ENCODE measurements around the gene TMEM117. TPM values are rescaled to one million over a fixed set of nuclear protein-coding genes. Genes with fewer than 3 reads are reported as not detected.

Gene TMEM117
- total RNA-seq, 1 donor from 2014 or later, result 9.9 TPM

DNA sequence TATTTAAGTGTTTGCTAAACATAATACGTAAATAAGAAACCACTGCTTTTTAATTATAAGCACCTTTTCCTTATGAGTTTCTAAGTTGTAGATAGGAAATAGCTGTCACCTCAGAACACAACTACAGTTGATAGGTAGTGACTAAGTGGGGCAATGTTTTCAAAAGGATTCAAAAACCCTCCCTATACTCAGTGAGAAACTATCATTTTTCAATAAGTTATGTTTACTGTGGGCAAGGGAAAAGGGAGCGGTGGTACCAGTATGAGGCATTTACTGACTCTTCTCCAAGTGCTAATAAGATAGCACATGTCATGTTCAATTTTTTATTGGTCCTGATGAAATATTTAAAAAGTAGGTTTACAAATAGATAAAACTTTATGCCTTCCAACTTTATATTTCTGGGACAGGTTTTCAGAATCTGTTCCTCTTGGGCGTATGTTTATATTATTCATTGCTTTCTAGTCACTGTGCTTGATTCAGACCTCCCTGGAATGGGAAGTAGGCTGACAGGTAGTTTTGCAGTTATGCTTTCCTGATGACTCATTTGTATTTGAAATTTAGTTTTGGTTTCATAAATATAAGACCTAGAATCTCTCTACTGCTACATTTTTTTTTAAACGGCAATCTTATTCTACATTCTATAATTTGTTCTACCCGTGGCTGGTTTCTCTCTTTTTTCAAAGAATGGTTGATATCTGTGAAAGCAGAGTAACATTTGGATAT lies 153.1 kb downstream of the TMEM117 start:
- Histone ChIP-seq H3K27ac (ENCODE audit: low read depth, low read length) (no peak overlapping the region), H3K9ac (ENCODE audit: low read depth in 1 of 3, low read length in 3 of 3) (no peak overlapping the region), H3K36me3 (ENCODE audit: control insufficient read depth in 3 of 3, insufficient read depth in 3 of 3, low read length in 3 of 3) (no peaks in the 10 kb centered on the region), H3K4me3 (ENCODE audit: low read length in 3 of 3) (no peak overlapping the region), H3K9me3 (ENCODE audit: control insufficient read depth in 3 of 3, low read length in 3 of 3) (no peaks in the 10 kb centered on the region), H3K27me3 (ENCODE audit: control insufficient read depth in 3 of 3, insufficient read depth in 3 of 3, low read length in 3 of 3) (no peaks in the 10 kb centered on the region), H3K4me1 (ENCODE audit: control insufficient read depth in 3 of 3, insufficient read depth in 3 of 3, low read length in 3 of 3) (no peaks in the 10 kb centered on the region)

DNA sequence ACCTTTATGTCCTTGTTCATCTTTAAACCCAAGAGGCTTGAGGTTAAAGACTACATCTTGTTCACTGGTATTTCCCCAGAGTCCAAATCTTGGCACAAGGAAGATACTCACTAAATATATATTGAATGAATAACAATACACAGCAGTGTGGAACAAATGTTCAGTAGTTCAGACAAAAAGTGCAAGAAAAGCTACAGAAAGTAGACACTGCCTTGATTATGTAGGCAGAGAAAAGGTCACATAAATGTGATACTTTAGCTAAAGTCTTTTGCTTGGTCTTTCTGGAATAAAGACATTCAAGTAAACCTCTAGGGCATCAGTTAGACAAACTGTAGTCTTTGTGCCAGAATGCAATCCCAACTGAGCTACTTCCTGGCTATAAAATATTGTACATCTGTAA lies 157.0 kb downstream of the TMEM117 start:
- Histone ChIP-seq H3K4me1 (ENCODE audit: control insufficient read depth in 3 of 3, insufficient read depth in 3 of 3, low read length in 3 of 3) (no peaks in the 10 kb centered on the region), H3K4me3 (ENCODE audit: low read length in 3 of 3) (no peak overlapping the region), H3K9me3 (ENCODE audit: control insufficient read depth in 3 of 3, low read length in 3 of 3) (no peaks in the 10 kb centered on the region), H3K27ac (ENCODE audit: low read depth, low read length) (no peak overlapping the region), H3K27me3 (ENCODE audit: control insufficient read depth in 3 of 3, insufficient read depth in 3 of 3, low read length in 3 of 3) (no peaks in the 10 kb centered on the region), H3K9ac (ENCODE audit: low read depth in 1 of 3, low read length in 3 of 3) (no peak overlapping the region), H3K36me3 (ENCODE audit: control insufficient read depth in 3 of 3, insufficient read depth in 3 of 3, low read length in 3 of 3) (no peaks in the 10 kb centered on the region)

DNA sequence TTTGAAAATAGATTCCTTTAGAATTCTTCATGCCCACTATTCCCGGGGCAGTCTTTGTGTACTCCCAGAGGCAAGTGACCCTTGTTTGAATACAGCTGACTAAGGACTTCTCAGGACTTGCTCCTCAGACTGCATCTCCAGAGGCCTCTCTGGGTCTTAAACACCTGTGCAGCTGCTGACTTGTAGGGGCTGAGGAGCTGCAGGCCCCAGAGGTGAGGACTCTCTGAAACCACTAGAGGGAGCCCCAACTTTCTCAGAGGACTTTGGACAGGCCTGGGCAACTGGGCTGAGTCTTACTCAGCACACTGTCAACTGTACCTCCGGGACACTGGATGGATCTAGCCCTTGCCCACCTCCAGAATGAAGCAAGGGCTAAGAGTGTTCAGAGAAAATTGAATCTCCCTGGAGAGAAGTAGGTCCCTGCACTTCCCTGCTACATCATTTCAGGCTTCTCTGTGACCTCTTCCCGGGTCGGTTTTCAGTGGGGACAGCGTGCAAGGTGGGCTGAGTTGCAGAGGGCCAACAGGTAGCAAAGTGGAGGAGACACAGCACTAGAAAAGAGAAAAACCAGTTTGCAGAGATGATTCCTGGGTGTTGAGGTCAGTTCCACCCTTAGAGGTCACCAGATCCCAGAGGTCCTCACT lies 164.6 kb downstream of the TMEM117 start:
- Histone ChIP-seq H3K9me3 (ENCODE audit: control insufficient read depth in 3 of 3, low read length in 3 of 3) (no peaks in the 10 kb centered on the region), H3K9ac (ENCODE audit: low read depth in 1 of 3, low read length in 3 of 3) (no peak overlapping the region), H3K4me1 (ENCODE audit: control insufficient read depth in 3 of 3, insufficient read depth in 3 of 3, low read length in 3 of 3) (no peaks in the 10 kb centered on the region), H3K27me3 (ENCODE audit: control insufficient read depth in 3 of 3, insufficient read depth in 3 of 3, low read length in 3 of 3) (no peaks in the 10 kb centered on the region), H3K27ac (ENCODE audit: low read depth, low read length) (no peak overlapping the region), H3K4me3 (ENCODE audit: low read length in 3 of 3) (no peak overlapping the region), H3K36me3 (ENCODE audit: control insufficient read depth in 3 of 3, insufficient read depth in 3 of 3, low read length in 3 of 3) (no peaks in the 10 kb centered on the region)

DNA sequence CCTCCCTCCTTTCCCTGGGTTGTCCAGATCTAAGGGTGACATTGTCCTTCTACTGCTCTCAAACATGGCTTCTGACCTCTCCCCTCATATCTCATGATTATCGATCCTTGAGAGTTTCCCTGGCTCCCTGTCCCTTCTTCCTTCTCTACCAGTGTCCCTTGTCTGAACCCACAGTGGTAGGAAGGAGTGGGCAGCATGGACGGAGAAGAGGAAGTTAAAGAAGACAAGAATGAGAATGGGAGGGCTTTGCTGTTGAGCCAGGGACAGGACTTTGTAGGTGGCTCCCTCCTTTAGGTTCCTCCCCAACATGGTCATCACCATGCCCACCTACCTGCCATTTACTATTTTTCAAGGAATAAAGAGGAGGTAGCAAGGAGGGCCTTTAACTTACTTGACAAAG lies 166.7 kb downstream of the TMEM117 start:
- Histone ChIP-seq H3K4me3 (ENCODE audit: low read length in 3 of 3) (no peak overlapping the region), H3K9ac (ENCODE audit: low read depth in 1 of 3, low read length in 3 of 3) (no peak overlapping the region), H3K27ac (ENCODE audit: low read depth, low read length) (no peak overlapping the region), H3K4me1 (ENCODE audit: control insufficient read depth in 3 of 3, insufficient read depth in 3 of 3, low read length in 3 of 3) (no peaks in the 10 kb centered on the region), H3K27me3 (ENCODE audit: control insufficient read depth in 3 of 3, insufficient read depth in 3 of 3, low read length in 3 of 3) (no peaks in the 10 kb centered on the region), H3K36me3 (ENCODE audit: control insufficient read depth in 3 of 3, insufficient read depth in 3 of 3, low read length in 3 of 3) (peaks cover 0 to 3% (median 0%) of the 10 kb centered on the region in 3 donors), H3K9me3 (ENCODE audit: control insufficient read depth in 3 of 3, low read length in 3 of 3) (no peaks in the 10 kb centered on the region)

DNA sequence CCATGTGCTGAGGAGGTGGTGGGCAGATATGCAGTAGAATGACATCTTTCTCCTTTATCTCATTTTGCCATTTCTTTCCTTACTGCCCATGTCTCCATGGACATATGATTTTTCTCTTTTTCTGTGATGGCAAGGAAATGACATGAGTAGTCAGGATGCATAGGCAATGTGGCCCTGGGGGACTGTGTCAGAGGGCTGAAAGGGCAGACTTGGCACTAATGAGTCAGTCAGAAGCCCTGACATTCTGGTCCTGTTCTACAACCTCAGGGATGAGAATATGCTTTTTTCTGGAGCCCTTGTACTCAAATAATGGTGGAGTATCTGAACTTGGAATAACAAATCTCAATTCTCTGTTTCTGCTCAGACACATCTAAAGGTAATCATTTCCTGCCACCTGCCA lies 167.8 kb downstream of the TMEM117 start:
- Histone ChIP-seq H3K9me3 (ENCODE audit: control insufficient read depth in 3 of 3, low read length in 3 of 3) (peaks cover 0 to 5% (median 2%) of the 10 kb centered on the region in 3 donors), H3K4me3 (ENCODE audit: low read length in 3 of 3) (no peak overlapping the region), H3K9ac (ENCODE audit: low read depth in 1 of 3, low read length in 3 of 3) (no peak overlapping the region), H3K36me3 (ENCODE audit: control insufficient read depth in 3 of 3, insufficient read depth in 3 of 3, low read length in 3 of 3) (peaks cover 0 to 3% (median 0%) of the 10 kb centered on the region in 3 donors), H3K27ac (ENCODE audit: low read depth, low read length) (no peak overlapping the region), H3K4me1 (ENCODE audit: control insufficient read depth in 3 of 3, insufficient read depth in 3 of 3, low read length in 3 of 3) (no peaks in the 10 kb centered on the region), H3K27me3 (ENCODE audit: control insufficient read depth in 3 of 3, insufficient read depth in 3 of 3, low read length in 3 of 3) (no peaks in the 10 kb centered on the region)

DNA sequence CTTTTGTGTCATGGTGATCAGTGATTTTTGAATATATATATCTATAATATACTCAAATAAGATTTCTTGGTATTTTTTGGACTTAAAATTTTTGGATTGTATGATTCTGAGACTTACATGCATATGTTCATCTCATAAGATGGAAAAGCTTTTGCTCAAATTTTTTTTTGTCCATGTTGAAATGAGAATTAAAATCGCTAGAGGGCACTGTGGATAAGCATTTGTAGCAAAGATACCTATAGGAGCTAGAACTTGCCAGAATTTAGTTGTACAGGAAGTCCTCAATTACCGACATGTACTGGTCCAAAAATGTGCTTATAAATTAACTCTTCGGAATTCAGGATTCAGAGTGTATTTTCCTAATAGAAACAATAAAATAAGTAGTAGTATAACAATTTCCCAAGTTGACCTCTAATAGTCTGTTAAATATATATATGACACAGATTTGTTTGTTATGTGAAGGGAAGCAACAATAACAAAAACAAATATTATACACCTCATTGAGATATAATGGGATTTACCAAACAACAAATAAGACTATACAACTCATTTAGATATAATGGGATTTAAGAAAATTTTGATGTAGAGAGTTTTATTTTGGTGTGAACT lies 179.6 kb downstream of the TMEM117 start:
- no peaks in the 10 kb centered on the region for H3K9me3 ChIP-seq (ENCODE audit: control insufficient read depth in 3 of 3, low read length in 3 of 3)

DNA sequence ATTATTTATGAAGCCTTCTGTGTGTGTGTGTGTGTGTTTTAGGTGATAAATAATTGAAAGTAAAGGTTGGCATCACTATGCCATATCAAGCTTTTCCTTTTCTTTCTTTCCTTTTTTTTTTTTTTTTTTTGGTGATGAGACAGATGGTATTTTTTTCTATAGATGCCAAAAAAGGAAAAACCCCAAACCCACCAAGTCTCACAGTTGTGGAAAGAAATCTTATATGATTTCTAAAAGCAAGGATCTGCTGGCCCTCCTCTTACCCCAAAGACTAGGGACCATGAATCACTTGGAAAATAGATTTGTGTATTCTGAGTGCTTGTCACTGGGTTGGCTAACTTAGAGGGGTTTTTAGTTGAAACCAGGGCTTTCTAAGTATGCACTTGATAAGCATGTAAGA lies 181.3 kb downstream of the TMEM117 start:
- Histone ChIP-seq H3K27ac (ENCODE audit: low read depth, low read length) (no peak overlapping the region), H3K9ac (ENCODE audit: low read depth in 1 of 3, low read length in 3 of 3) (no peak overlapping the region), H3K9me3 (ENCODE audit: control insufficient read depth in 3 of 3, low read length in 3 of 3) (no peaks in the 10 kb centered on the region), H3K27me3 (ENCODE audit: control insufficient read depth in 3 of 3, insufficient read depth in 3 of 3, low read length in 3 of 3) (no peaks in the 10 kb centered on the region), H3K36me3 (ENCODE audit: control insufficient read depth in 3 of 3, insufficient read depth in 3 of 3, low read length in 3 of 3) (no peaks in the 10 kb centered on the region), H3K4me3 (ENCODE audit: low read length in 3 of 3) (no peak overlapping the region), H3K4me1 (ENCODE audit: control insufficient read depth in 3 of 3, insufficient read depth in 3 of 3, low read length in 3 of 3) (no peaks in the 10 kb centered on the region)

More for the DNA sequence above, 179.6 kb downstream of the TMEM117 start:
- Histone ChIP-seq H3K27ac (ENCODE audit: low read depth, low read length) (no peak overlapping the region), H3K4me1 (ENCODE audit: control insufficient read depth in 3 of 3, insufficient read depth in 3 of 3, low read length in 3 of 3) (no peaks in the 10 kb centered on the region), H3K27me3 (ENCODE audit: control insufficient read depth in 3 of 3, insufficient read depth in 3 of 3, low read length in 3 of 3) (no peaks in the 10 kb centered on the region), H3K4me3 (ENCODE audit: low read length in 3 of 3) (no peak overlapping the region), H3K9ac (ENCODE audit: low read depth in 1 of 3, low read length in 3 of 3) (no peak overlapping the region), H3K36me3 (ENCODE audit: control insufficient read depth in 3 of 3, insufficient read depth in 3 of 3, low read length in 3 of 3) (no peaks in the 10 kb centered on the region)

DNA sequence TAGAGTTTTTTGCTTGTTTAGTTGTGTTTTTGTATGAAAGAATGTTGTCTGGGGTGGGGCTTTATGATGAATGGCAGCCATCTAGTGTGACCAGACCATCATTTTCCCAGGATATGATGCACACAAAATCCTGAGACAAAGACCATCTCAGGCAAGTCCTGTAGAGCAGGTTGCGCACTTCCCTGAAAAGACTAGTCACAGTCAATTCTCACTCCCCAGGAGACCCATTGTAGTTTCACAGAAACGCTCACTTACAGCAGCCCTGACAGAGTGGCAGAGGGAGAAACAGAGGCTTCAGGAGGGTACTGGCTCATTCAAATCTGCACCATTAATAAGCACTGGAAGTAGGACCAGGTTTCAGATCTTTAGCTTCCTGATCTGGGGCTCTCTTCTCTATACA lies 183.2 kb downstream of the TMEM117 start:
- Histone ChIP-seq H3K9me3 (ENCODE audit: control insufficient read depth in 3 of 3, low read length in 3 of 3) (no peaks in the 10 kb centered on the region), H3K9ac (ENCODE audit: low read depth in 1 of 3, low read length in 3 of 3) (no peak overlapping the region), H3K4me1 (ENCODE audit: control insufficient read depth in 3 of 3, insufficient read depth in 3 of 3, low read length in 3 of 3) (no peaks in the 10 kb centered on the region), H3K27ac (ENCODE audit: low read depth, low read length) (no peak overlapping the region), H3K36me3 (ENCODE audit: control insufficient read depth in 3 of 3, insufficient read depth in 3 of 3, low read length in 3 of 3) (no peaks in the 10 kb centered on the region), H3K4me3 (ENCODE audit: low read length in 3 of 3) (no peak overlapping the region), H3K27me3 (ENCODE audit: control insufficient read depth in 3 of 3, insufficient read depth in 3 of 3, low read length in 3 of 3) (no peaks in the 10 kb centered on the region)

DNA sequence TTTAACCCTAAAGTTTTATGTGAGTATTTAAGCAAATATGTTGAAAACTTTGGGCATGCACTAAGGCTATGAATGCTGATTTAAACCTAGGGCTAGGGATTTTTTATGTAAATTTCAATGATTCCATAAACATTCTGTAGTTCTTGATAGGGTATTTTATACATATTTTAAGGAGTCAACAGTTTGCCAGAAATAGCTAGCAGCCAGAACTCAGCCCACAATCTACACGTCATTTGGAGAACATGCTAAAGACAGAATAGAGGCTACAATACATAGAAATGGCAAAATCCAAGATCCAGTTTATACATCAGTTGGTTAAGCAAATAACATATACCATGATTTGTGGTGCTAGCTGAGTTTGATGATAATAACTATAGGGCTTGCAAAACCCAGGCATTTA lies 184.7 kb downstream of the TMEM117 start:
- Histone ChIP-seq H3K4me3 (ENCODE audit: low read length in 3 of 3) (no peak overlapping the region), H3K4me1 (ENCODE audit: control insufficient read depth in 3 of 3, insufficient read depth in 3 of 3, low read length in 3 of 3) (no peaks in the 10 kb centered on the region), H3K27me3 (ENCODE audit: control insufficient read depth in 3 of 3, insufficient read depth in 3 of 3, low read length in 3 of 3) (no peaks in the 10 kb centered on the region), H3K9ac (ENCODE audit: low read depth in 1 of 3, low read length in 3 of 3) (no peak overlapping the region), H3K27ac (ENCODE audit: low read depth, low read length) (no peak overlapping the region), H3K9me3 (ENCODE audit: control insufficient read depth in 3 of 3, low read length in 3 of 3) (no peaks in the 10 kb centered on the region), H3K36me3 (ENCODE audit: control insufficient read depth in 3 of 3, insufficient read depth in 3 of 3, low read length in 3 of 3) (no peaks in the 10 kb centered on the region)

DNA sequence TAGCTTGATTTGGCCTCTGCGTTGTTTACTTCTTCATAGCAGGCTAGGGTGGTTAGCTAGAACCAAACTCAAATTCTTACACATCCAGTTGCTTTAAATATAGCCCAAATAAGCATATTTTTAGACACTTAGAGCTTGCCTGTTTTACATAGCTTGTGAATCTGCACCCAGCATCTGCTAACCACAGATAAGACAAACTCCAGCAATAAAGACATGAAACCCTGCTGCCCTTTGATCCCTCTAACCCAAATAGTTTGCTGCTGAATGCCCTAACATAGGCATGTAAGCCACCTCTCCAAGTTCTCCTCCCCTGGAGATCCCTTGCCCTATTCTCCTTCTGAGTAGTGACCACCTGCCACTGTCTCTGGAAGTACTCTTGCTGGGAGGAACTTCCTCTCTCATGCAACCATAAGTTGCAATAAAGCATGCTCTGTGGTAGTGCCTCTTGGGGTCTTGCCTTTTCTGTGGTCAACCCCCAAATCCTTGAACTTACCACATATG lies 185.6 kb downstream of the TMEM117 start:
- no peaks in the 10 kb centered on the region for H3K9me3 ChIP-seq (ENCODE audit: control insufficient read depth in 3 of 3, low read length in 3 of 3)
- H3K4me1 ChIP-seq (ENCODE audit: control insufficient read depth in 3 of 3, insufficient read depth in 3 of 3, low read length in 3 of 3), result no peaks in the 10 kb centered on the region
- H3K4me3 ChIP-seq (ENCODE audit: low read length in 3 of 3), result no peak overlapping the region
- no peaks in the 10 kb centered on the region for H3K36me3 ChIP-seq (ENCODE audit: control insufficient read depth in 3 of 3, insufficient read depth in 3 of 3, low read length in 3 of 3)
- H3K9ac ChIP-seq (ENCODE audit: low read depth in 1 of 3, low read length in 3 of 3), result no peak overlapping the region
- no peaks in the 10 kb centered on the region for H3K27me3 ChIP-seq (ENCODE audit: control insufficient read depth in 3 of 3, insufficient read depth in 3 of 3, low read length in 3 of 3)
- H3K27ac ChIP-seq (ENCODE audit: low read depth, low read length), result no peak overlapping the region

Measured in skeletal muscle tissue (tissue), 4 donors.